A549 (cell line): ENCODE results near the gene PRRT3. TPM values are rescaled to one million over a fixed set of nuclear protein-coding genes. Genes with fewer than 3 reads are reported as not detected.

Source experiments
- ATAC-seq, 2 experiments: fragments of 200-7000 bp in 1 of 2; fragments of >200 bp in 1 of 2; cut with Nextera tagmentation in 1 of 2; cut with Tn5 transposase in 1 of 2; 3 replicates each; pipeline versions ENCODE4 v1.8.0 to v1.9.1; 2018 to 2020; ENCODE audit warnings: mild to moderate bottlenecking in 1 of 2, moderate library complexity in 1 of 2
- CTCF ChIA-PET: fragments of 300-600 bp; sonication (Branson Sonifier 250); formaldehyde crosslinking; extraction: SDS; loops from one replicate; lab custom pipeline; 2021; ENCODE audit warnings: antibody characterized with exemption, inconsistent platforms; lab: Yijun Ruan, JAX
- POLR2A ChIA-PET: fragments of 350-600 bp; formaldehyde crosslinking; extraction: SDS; loops from one replicate; lab custom pipeline; 2021; ENCODE audit warnings: antibody characterized with exemption, inconsistent platforms; lab: Yijun Ruan, JAX
- DNase-seq, 2 experiments: peaks; one replicate each; pipeline versions ENCODE4 v3.0.0 to v3.0.0-alpha.2; 2011 to 2016; ENCODE audit warnings: low read depth in 1 of 2, low spot score in 1 of 2
- FAIRE-seq: peaks from 2 replicates; lab custom pipeline; 2011; peaks lifted over from hg19 to GRCh38; lab: Jason Lieb, UNC
- H3K27ac ChIP-seq, 2 experiments: fragments of >200 bp; sonication (Bioruptor Twin); formaldehyde crosslinking; 3 replicates each; pipeline ENCODE4 v1.5.1; 2016 to 2017
- H3K4me1 ChIP-seq: fragments of >200 bp; sonication (Bioruptor Twin); formaldehyde crosslinking; 3 replicates; pipeline ENCODE4 v1.6.1; 2016
- H3K4me2 ChIP-seq: fragments of >200 bp; sonication (Bioruptor Twin); formaldehyde crosslinking; 3 replicates; pipeline ENCODE4 v1.6.1; 2016
- H3K4me3 ChIP-seq: fragments of >200 bp; sonication (Bioruptor Twin); formaldehyde crosslinking; 3 replicates; pipeline ENCODE4 v1.5.1; 2016
- H3K9me3 ChIP-seq: fragments of >200 bp; sonication (Bioruptor Twin); formaldehyde crosslinking; 3 replicates; pipeline ENCODE4 v1.6.1; 2016
- CEBPB ChIP-seq, 2 experiments: fragments of >200 bp in 1 of 2; sonication (Bioruptor Twin) in 1 of 2; formaldehyde crosslinking in 1 of 2; IDR thresholded peaks; 2 replicates each; pipeline ENCODE4 v1.6.1; 2012 to 2016
- EHF ChIP-seq: fragments of 250-450 bp; sonication (Bioruptor Pico); IDR thresholded peaks from 2 replicates; pipeline ENCODE4 v1.5.0; 2020; ENCODE audit warnings: mild to moderate bottlenecking
- EHMT2 ChIP-seq: fragments of 200-600 bp; sonication (generic); IDR thresholded peaks from 2 replicates; pipeline ENCODE4 v1.6.1; 2016; ENCODE audit warnings: antibody characterized with exemption, low read depth, mild to moderate bottlenecking, moderate library complexity
- FOSB ChIP-seq: fragments of 250-450 bp; sonication (Bioruptor Pico); IDR thresholded peaks from 2 replicates; pipeline ENCODE4 v1.5.0; 2020; ENCODE audit warnings: mild to moderate bottlenecking, moderate library complexity
- FOSL2 ChIP-seq, 2 experiments: fragments of 450-650 bp in 1 of 2; fragments of >200 bp in 1 of 2; sonication (Bioruptor Twin) in 1 of 2; formaldehyde crosslinking; IDR thresholded peaks; 2 replicates each; pipeline versions ENCODE4 v1.5.0 to v1.6.1; 2016 to 2020; ENCODE audit warnings: mild to moderate bottlenecking in 1 of 2, moderate library complexity in 1 of 2
- GATA3 ChIP-seq: IDR thresholded peaks from 2 replicates; pipeline ENCODE4 v1.6.1; 2012; ENCODE audit warnings: borderline replicate concordance
- HDAC2 ChIP-seq: fragments of 200-600 bp; sonication (generic); IDR thresholded peaks from 2 replicates; pipeline ENCODE4 v1.6.1; 2016
- HEYL ChIP-seq: fragments of 250-450 bp; sonication (Bioruptor Pico); IDR thresholded peaks from 2 replicates; pipeline ENCODE4 v1.8.0; 2021; ENCODE audit warnings: mild to moderate bottlenecking, moderate library complexity
- HOXA7 ChIP-seq: fragments of 250-450 bp; sonication (Bioruptor Pico); IDR thresholded peaks from 2 replicates; pipeline ENCODE4 v1.5.0; 2020; ENCODE audit warnings: mild to moderate bottlenecking, moderate library complexity
- JUN ChIP-seq, 2 experiments: fragments of >200 bp; sonication (Bioruptor Twin); formaldehyde crosslinking; IDR thresholded peaks; 2 replicates in 1 of 2; 3 replicates in 1 of 2; pipeline ENCODE4 v1.6.1; 2016 to 2017
- JUNB ChIP-seq: fragments of >200 bp; sonication (Bioruptor Twin); formaldehyde crosslinking; IDR thresholded peaks from 2 replicates; pipeline ENCODE4 v1.6.1; 2016
- KDM1A ChIP-seq: fragments of 200-600 bp; sonication (generic); IDR thresholded peaks from 2 replicates; pipeline ENCODE4 v1.6.1; 2016; ENCODE audit warnings: low read depth, mild to moderate bottlenecking
- MAFK ChIP-seq: fragments of 450-650 bp; IDR thresholded peaks from 2 replicates; pipeline ENCODE4 v1.6.1; 2014; ENCODE audit not compliant: partially characterized antibody
- MAZ ChIP-seq: fragments of 150-350 bp; IDR thresholded peaks from 2 replicates; pipeline ENCODE4 v1.6.1; 2014; ENCODE audit warnings: antibody characterized with exemption, low read depth, low read length, borderline replicate concordance
- POLR2A ChIP-seq: IDR thresholded peaks from 2 replicates; pipeline ENCODE4 v1.6.1; 2012; ENCODE audit warnings: mild to moderate bottlenecking, low read length
- POLR2AphosphoS2 ChIP-seq: conservative IDR thresholded peaks from 2 replicates; pipeline ENCODE4 v1.6.1; 2012; ENCODE audit warnings: low read length, improper control_type of control experiment, inconsistent platforms
- RAD21 ChIP-seq, 2 experiments: fragments of >200 bp in 1 of 2; sonication (Bioruptor Twin) in 1 of 2; formaldehyde crosslinking in 1 of 2; IDR thresholded peaks in 1 of 2; conservative IDR thresholded peaks in 1 of 2; 2 replicates in 1 of 2; 3 replicates in 1 of 2; pipeline ENCODE4 v1.6.1; 2012 to 2018; ENCODE audit warnings: inconsistent platforms in 1 of 2
- RFX5 ChIP-seq: fragments of 450-650 bp; IDR thresholded peaks from 2 replicates; pipeline ENCODE4 v1.7.1; 2014; ENCODE audit warnings: antibody characterized with exemption, mild to moderate bottlenecking, moderate library complexity
- RNF2 ChIP-seq: fragments of 200-600 bp; sonication (generic); IDR thresholded peaks from 2 replicates; pipeline ENCODE4 v1.6.1; 2016; ENCODE audit warnings: low read depth, mild to moderate bottlenecking, antibody characterized with exemption, moderate library complexity, borderline replicate concordance
- SMC3 ChIP-seq: fragments of >200 bp; sonication (Bioruptor Twin); formaldehyde crosslinking; IDR thresholded peaks from 3 replicates; pipeline ENCODE4 v1.6.1; 2018; ENCODE audit warnings: inconsistent platforms
- SREBF2 ChIP-seq: fragments of 450-650 bp; IDR thresholded peaks from 2 replicates; pipeline ENCODE4 v1.6.1; 2014; ENCODE audit warnings: mild to moderate bottlenecking, moderate library complexity
- TP53 ChIP-seq: fragments of 250-450 bp; sonication (Bioruptor Pico); IDR thresholded peaks from 2 replicates; pipeline ENCODE4 v1.5.0; 2021; ENCODE audit warnings: mild to moderate bottlenecking, moderate library complexity
- ZC3H11A ChIP-seq: fragments of 450-650 bp; IDR thresholded peaks from 2 replicates; pipeline ENCODE4 v1.6.1; 2014; ENCODE audit warnings: antibody characterized with exemption, mild to moderate bottlenecking
- WGBS: methylation state at CpG from one replicate; pipeline ENCODE4 v1.1.6; 2017; ENCODE audit errors: missing lambda C conversion rate; 5-methylcytosine and 5-hydroxymethylcytosine counted together
- polyA plus RNA-seq, 4 experiments: library from polyadenylated mRNA; depleted of rRNA in 3 of 4; stranded (reverse); fragments of >200 nt; fragmentation: RNase III in 1 of 4; extraction: RNeasy Plus Mini Kit Qiagen cat#74134 plus additional on column Dnase treatment in 1 of 4; gene quantifications; 2 replicates in 3 of 4; 3 replicates in 1 of 4; pipeline ENCODE4 v1.2.3, GENCODE V29; 2011 to 2017
- TF ChIP-seq, protein P1 (sequence below): IDR thresholded peaks from 2 replicates; pipeline ENCODE4 v1.6.1; 2012
- TF ChIP-seq, protein P2 (sequence below): fragments of >200 bp; sonication (Bioruptor Twin); formaldehyde crosslinking; IDR thresholded peaks from 2 replicates; pipeline ENCODE4 v1.6.1; 2016
- TF ChIP-seq, protein P3 (sequence below): fragments of >200 bp; sonication (Bioruptor Twin); formaldehyde crosslinking; IDR thresholded peaks from 3 replicates; pipeline ENCODE4 v1.5.1; 2016
- TF ChIP-seq, protein P4 (sequence below): fragments of 250-450 bp; sonication (Bioruptor Pico); IDR thresholded peaks from 2 replicates; pipeline ENCODE4 v1.5.0; 2020; ENCODE audit warnings: low read depth, mild to moderate bottlenecking, moderate library complexity
- TF ChIP-seq, protein P5 (sequence below): fragments of 450-650 bp; IDR thresholded peaks from 2 replicates; pipeline ENCODE4 v1.6.1; 2014; ENCODE audit warnings: antibody characterized with exemption

Gene PRRT3
- polyA plus RNA-seq, 2 of the 4 experiments (the other 2 are of a cell fraction) = 0.53 to 1.1 TPM

DNA sequence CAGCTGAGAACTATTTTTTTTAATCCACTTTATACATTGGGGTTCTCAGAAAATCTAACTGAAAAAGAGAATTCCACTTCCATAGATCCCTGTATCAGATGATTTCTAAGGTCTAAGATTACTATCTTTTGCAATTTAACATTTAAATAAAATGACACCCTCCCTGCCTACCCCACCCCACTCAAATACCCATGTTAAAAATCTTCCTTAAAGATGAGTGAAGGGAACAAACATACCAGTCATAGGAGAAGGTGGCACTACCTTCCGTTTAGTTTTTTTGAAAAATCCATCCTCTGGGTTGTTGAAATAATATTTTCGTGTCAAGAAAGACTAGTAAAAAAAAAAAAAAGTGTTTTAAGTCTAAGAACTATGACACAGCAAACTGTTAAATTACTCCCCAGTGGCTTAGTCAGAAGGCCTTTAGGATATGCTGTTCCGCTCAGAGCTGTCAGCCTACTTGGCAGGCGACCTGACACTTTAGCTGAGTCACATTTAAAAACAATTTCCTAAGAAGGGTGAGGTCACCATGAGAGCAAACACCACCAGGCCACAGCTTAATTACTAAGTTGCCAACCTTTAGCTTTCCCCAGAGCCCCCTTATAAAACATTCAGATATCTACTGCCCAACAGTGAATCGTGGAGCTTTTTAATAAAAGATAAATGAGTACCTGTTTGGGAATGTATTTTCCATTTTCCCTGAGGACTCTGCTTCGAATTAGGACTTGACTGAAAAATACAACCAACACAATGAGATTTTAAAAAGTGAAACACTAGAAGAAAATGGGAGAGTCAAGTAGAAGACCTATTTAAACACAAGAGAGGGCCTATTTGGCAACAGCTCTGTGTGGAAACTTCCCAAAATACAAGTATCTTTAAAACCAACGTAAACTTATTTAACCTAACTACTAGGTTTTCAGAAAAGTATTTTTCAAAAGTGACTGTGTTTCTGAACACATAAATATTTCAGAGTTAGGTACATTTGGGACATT, 24.8 kb upstream of the PRRT3 start (continued):
- TF ChIP-seq FOSL2 (IDR thresholded peaks at IDR 0.05) (peak; percentile 80), FOSL2 (CRISPR knock-in tag; IDR thresholded peaks at IDR 0.05) (peak; percentile 90), TP53 (CRISPR knock-in tag) (no peak), HDAC2 (no peak), POLR2AphosphoS2 (no peak), POLR2A (no peak), HEYL (CRISPR knock-in tag) (no peak), EHF (CRISPR knock-in tag) (no peak), GATA3 (peak; percentile 80; the same call in 1 of the 2 replicates), SREBF2 (no peak), MAZ (no peak), RAD21 (conservative IDR thresholded peaks at IDR 0.05 in 1 of 2, IDR thresholded peaks at IDR 0.05 in 1 of 2) (no peak), JUN (IDR thresholded peaks at IDR 0.05) (peak; percentile 58 to 61; a peak in 3 of 5 replicates), FOSB (CRISPR knock-in tag) (no peak), RNF2 (no peak), ZC3H11A (no peak), EHMT2 (no peak), MAFK (peak; percentile 97), KDM1A (no peak)
- TF ChIP-seq, protein P1, sequence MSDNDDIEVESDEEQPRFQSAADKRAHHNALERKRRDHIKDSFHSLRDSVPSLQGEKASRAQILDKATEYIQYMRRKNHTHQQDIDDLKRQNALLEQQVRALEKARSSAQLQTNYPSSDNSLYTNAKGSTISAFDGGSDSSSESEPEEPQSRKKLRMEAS = peak; percentile 84
- TF ChIP-seq, protein P2, sequence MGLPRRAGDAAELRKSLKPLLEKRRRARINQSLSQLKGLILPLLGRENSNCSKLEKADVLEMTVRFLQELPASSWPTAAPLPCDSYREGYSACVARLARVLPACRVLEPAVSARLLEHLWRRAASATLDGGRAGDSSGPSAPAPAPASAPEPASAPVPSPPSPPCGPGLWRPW = no peak
- TF ChIP-seq, protein P3, sequence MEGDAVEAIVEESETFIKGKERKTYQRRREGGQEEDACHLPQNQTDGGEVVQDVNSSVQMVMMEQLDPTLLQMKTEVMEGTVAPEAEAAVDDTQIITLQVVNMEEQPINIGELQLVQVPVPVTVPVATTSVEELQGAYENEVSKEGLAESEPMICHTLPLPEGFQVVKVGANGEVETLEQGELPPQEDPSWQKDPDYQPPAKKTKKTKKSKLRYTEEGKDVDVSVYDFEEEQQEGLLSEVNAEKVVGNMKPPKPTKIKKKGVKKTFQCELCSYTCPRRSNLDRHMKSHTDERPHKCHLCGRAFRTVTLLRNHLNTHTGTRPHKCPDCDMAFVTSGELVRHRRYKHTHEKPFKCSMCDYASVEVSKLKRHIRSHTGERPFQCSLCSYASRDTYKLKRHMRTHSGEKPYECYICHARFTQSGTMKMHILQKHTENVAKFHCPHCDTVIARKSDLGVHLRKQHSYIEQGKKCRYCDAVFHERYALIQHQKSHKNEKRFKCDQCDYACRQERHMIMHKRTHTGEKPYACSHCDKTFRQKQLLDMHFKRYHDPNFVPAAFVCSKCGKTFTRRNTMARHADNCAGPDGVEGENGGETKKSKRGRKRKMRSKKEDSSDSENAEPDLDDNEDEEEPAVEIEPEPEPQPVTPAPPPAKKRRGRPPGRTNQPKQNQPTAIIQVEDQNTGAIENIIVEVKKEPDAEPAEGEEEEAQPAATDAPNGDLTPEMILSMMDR = no peak
- TF ChIP-seq, protein P4, sequence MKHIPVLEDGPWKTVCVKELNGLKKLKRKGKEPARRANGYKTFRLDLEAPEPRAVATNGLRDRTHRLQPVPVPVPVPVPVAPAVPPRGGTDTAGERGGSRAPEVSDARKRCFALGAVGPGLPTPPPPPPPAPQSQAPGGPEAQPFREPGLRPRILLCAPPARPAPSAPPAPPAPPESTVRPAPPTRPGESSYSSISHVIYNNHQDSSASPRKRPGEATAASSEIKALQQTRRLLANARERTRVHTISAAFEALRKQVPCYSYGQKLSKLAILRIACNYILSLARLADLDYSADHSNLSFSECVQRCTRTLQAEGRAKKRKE (CRISPR knock-in tag) = no peak
- TF ChIP-seq, all 56 proteins: peak for 9

DNA sequence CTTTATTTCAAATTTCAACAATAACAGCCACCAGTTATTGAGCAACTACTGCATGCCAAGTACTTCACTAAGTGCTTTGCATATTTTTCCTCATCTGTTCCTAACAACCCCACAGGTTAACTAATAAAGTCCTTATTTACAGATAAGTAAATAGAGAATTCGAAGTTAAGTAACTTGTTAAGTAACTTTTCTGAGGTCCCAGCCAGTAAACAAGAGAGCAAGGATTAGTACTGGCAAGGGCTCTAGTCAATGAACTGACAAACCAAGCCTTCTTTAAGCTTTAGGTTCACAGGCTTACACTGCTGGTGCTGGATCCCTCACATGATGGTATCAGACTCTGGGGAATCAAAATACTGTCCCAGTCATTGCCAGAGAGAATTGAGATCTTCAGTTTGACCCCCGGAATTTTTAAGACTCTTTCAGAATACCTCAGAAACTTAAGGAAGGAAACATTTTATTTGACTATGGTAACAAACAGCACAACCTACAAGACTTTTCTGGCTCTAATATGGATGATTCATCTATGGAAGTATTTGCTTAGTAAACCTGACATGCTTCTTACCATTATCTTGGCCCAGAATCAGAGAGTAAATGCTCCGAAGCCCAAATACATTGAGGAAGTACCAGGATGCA, 17.9 kb upstream of the PRRT3 start:
- peak overlapping the region; percentile 62 to 72 for H3K27ac ChIP-seq
- peak; percentile 72 for FAIRE-seq
- POLR2A ChIA-PET = interaction anchor here (1.1 kb wide), 1 partner anchor 11 kb away, joined by 3 read pairs; no protein-coding TSS in a partner anchor
- ATAC-seq = peak; percentile 90 to 91
- CTCF ChIA-PET = interaction anchor here (0.5 to 6.1 kb wide), 6 partner anchors 10 to 277 kb away, joined by 3 to 34 read pairs (median 4); no protein-coding TSS in a partner anchor
- H3K4me3 ChIP-seq = no peak overlapping the region
- TF ChIP-seq JUNB (peak; percentile 61), RFX5 (no peak), POLR2A (no peak), GATA3 (peak; percentile 78; the same call in 1 of the 2 replicates), CEBPB (IDR thresholded peaks at IDR 0.05) (peak in 1 of 2 experiments; percentile 54; a peak in 1 of 4 replicates), FOSL2 (IDR thresholded peaks at IDR 0.05) (peak; percentile 46; the same call in 1 of the 2 replicates), FOSL2 (CRISPR knock-in tag; IDR thresholded peaks at IDR 0.05) (peak; percentile 60), SMC3 (no peak), HOXA7 (CRISPR knock-in tag) (no peak)
- TF ChIP-seq, protein P5, sequence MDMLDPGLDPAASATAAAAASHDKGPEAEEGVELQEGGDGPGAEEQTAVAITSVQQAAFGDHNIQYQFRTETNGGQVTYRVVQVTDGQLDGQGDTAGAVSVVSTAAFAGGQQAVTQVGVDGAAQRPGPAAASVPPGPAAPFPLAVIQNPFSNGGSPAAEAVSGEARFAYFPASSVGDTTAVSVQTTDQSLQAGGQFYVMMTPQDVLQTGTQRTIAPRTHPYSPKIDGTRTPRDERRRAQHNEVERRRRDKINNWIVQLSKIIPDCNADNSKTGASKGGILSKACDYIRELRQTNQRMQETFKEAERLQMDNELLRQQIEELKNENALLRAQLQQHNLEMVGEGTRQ = no peak
- TF ChIP-seq, protein P4 (CRISPR knock-in tag) = no peak
- TF ChIP-seq, protein P1 = peak; percentile 37; the same call in 1 of the 2 replicates
- TF ChIP-seq, all 56 proteins: peak for 5
- H3K4me1 ChIP-seq = peaks cover 33% of the 10 kb centered on the region
- DNase-seq = peak in 1 of 2 experiments; percentile 55
- H3K4me2 ChIP-seq = peak overlapping the region; percentile 77
- no peaks in the 10 kb centered on the region for H3K9me3 ChIP-seq
- 3% methylated on average over 3 of the region's 3 CpGs for WGBS
